DND-41 (cell line): ENCODE measurements around the gene ABL2.

Source experiments
- ATAC-seq: fragments of 200-7000 bp; cut with Tn5 transposase; 3 replicates; pipeline ENCODE4 v1.9.1; 2021; ENCODE audit warnings: low read depth; ENCODE audit not compliant: insufficient read depth
- DNase-seq: peaks from one replicate; pipeline ENCODE4 v3.0.0-alpha.2; 2020
- H2AFZ ChIP-seq: 2 replicates; pipeline ENCODE4 v1.6.0; 2012; ENCODE audit warnings: low read depth, low read length
- H3K27ac ChIP-seq: 2 replicates; pipeline ENCODE4 v1.5.1; 2012; ENCODE audit warnings: low read length, inconsistent platforms
- H3K27me3 ChIP-seq: fragments of 200-600 bp; sonication (generic); 2 replicates; pipeline ENCODE4 v1.6.0; 2012; ENCODE audit warnings: low read length, mild to moderate bottlenecking, inconsistent platforms; ENCODE audit not compliant: insufficient read depth, poor library complexity
- H3K36me3 ChIP-seq: 2 replicates; pipeline ENCODE4 v1.5.1; 2012; ENCODE audit warnings: low read length, inconsistent platforms; ENCODE audit not compliant: insufficient read depth
- H3K4me1 ChIP-seq: 2 replicates; pipeline ENCODE4 v1.5.1; 2012; ENCODE audit warnings: mild to moderate bottlenecking, low read length; ENCODE audit not compliant: insufficient read depth
- H3K4me2 ChIP-seq: 2 replicates; pipeline ENCODE4 v1.6.0; 2012; ENCODE audit warnings: mild to moderate bottlenecking, moderate library complexity, low read length, inconsistent platforms; ENCODE audit not compliant: insufficient read depth
- H3K4me3 ChIP-seq, 2 experiments: fragments of 200-600 bp in 1 of 2; shearing (Covaris generic) in 1 of 2; 2 replicates each; pipeline ENCODE4 v1.5.1; 2012 to 2016; ENCODE audit warnings: inconsistent platforms in 2 of 2, low read length in 2 of 2, mild to moderate bottlenecking in 2 of 2, low read depth in 1 of 2, moderate library complexity in 1 of 2
- H3K79me2 ChIP-seq: 2 replicates; pipeline ENCODE4 v1.6.0; 2012; ENCODE audit warnings: low read length, inconsistent platforms; ENCODE audit not compliant: insufficient read depth
- H3K9ac ChIP-seq: 2 replicates; pipeline ENCODE4 v1.6.0; 2012; ENCODE audit warnings: low read depth, mild to moderate bottlenecking, inconsistent platforms, low read length, moderate library complexity
- H3K9me3 ChIP-seq: 2 replicates; pipeline ENCODE4 v1.5.1; 2012; ENCODE audit warnings: low read length, moderate library complexity, mild to moderate bottlenecking, inconsistent platforms; ENCODE audit not compliant: insufficient read depth, severe bottlenecking
- H4K20me1 ChIP-seq: 2 replicates; pipeline ENCODE4 v1.6.0; 2012; ENCODE audit warnings: low read length; ENCODE audit not compliant: insufficient read depth
- CTCF ChIP-seq: IDR thresholded peaks from 2 replicates; pipeline ENCODE4 v1.5.1; 2012; ENCODE audit warnings: borderline replicate concordance, low read length, moderate library complexity, mild to moderate bottlenecking; ENCODE audit not compliant: poor library complexity, severe bottlenecking; ENCODE audit errors: extremely low read depth
- EZH2 ChIP-seq: IDR thresholded peaks from 3 replicates; pipeline ENCODE4 v1.6.1; 2012; ENCODE audit warnings: borderline replicate concordance, low read depth, mild to moderate bottlenecking, moderate library complexity, low read length, inconsistent platforms; ENCODE audit not compliant: severe bottlenecking

Gene ABL2

GRCh38 chr1:179167955-179168354 lies 61.5 kb downstream of the ABL2 start:
- H3K27ac ChIP-seq: no peak overlapping the region
- TF ChIP-seq EZH2: no peak
- no peak for TF ChIP-seq CTCF
- no peak overlapping the region for H3K9ac ChIP-seq
- 0 out of 2 replicates have a peak, but pooled peaks cover 3% of the 10 kb centered on the region for H3K79me2 ChIP-seq
- H3K36me3 ChIP-seq: no peaks in the 10 kb centered on the region
- no peak overlapping the region for H2AFZ ChIP-seq
- H3K9me3 ChIP-seq: no peaks in the 10 kb centered on the region
- H3K27me3 ChIP-seq: no peaks in the 10 kb centered on the region
- H3K4me2 ChIP-seq: no peak overlapping the region
- DNase-seq (no peak), ATAC-seq (no peak)
- no peaks in the 10 kb centered on the region for H4K20me1 ChIP-seq
- H3K4me3 ChIP-seq: no peak overlapping the region
- no peaks in the 10 kb centered on the region for H3K4me1 ChIP-seq

- Histone ChIP-seq H3K4me2 (no peak overlapping the region), H3K4me1 (no peaks in the 10 kb centered on the region), H3K4me3 (no peak overlapping the region), H3K79me2 (0 out of 2 replicates have a peak, but pooled peaks cover 3% of the 10 kb centered on the region), H3K9me3 (no peaks in the 10 kb centered on the region), H3K27me3 (no peaks in the 10 kb centered on the region), H3K27ac (no peak overlapping the region), H3K9ac (no peak overlapping the region), H4K20me1 (no peaks in the 10 kb centered on the region), H3K36me3 (no peaks in the 10 kb centered on the region), H2AFZ (no peak overlapping the region)
- DNase-seq (no peak), ATAC-seq (no peak)
- no peak for TF ChIP-seq CTCF
- no peak for TF ChIP-seq EZH2
Observed at GRCh38 chr1:179167418-179167777, 62.1 kb downstream of the ABL2 start.

GRCh38 chr1:179166663-179167417 lies 62.6 kb downstream of the ABL2 start:
- Histone ChIP-seq H3K4me2 (no peak overlapping the region), H3K36me3 (no peaks in the 10 kb centered on the region), H3K27ac (no peak overlapping the region), H3K9me3 (no peaks in the 10 kb centered on the region), H3K79me2 (0 out of 2 replicates have a peak, but pooled peaks cover 7% of the 10 kb centered on the region), H3K4me3 (no peak overlapping the region), H4K20me1 (no peaks in the 10 kb centered on the region), H3K9ac (no peak overlapping the region), H3K4me1 (no peaks in the 10 kb centered on the region), H2AFZ (no peak overlapping the region), H3K27me3 (no peaks in the 10 kb centered on the region)
- no peak for DNase-seq
- no peak for TF ChIP-seq CTCF
- no peak for TF ChIP-seq EZH2
- ATAC-seq: no peak
